Measurements from ENCODE around the gene GPR18.

Gene GPR18

DNA sequence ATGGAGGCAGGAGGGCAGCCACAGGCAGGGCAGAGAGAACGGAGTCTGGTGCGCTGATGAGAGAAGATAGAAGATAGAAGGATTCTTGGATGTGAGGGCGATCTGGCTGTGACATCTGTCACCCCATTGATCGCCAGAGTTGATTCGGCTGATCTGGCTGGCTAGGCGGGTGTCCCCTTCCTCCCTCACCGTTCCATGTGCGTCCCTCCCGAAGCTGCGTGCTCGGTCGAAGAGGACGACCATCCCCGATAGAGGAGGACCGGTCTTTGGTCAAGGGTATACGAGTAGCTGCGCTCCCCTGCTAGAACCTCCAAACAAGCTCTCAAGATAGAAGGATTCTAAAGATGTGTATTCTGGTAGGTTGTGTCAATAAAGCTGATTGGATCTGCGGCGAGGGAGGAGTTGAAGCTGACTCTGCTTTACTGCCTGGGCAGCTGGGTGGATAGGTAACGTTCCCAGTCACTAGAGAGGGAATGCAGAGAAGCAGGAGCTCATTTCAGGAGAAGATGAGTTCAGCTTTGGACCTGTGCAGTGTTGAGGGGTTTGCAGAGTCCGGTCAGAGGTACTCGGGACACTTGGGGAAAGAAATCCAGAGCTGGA is 52.5 kb downstream of the GPR18 start:
- Histone ChIP-seq H3K36me3 (ENCODE audit: insufficient read depth, low read length) (no peaks in the 10 kb centered on the region), H3K27ac (no peak overlapping the region)
- TF ChIP-seq EZH2 (IDR thresholded peaks at IDR 0.05) (no peak), FOXP2 (optimal IDR thresholded peaks at IDR 0.05; ENCODE audit: control extremely low read depth, extremely low read length, insufficient read depth) (no peak), POLR2AphosphoS5 (IDR thresholded peaks at IDR 0.05; ENCODE audit: borderline replicate concordance, low read depth, low read length) (no peak)

More for the DNA sequence above, 52.5 kb downstream of the GPR18 start:
- no peak for DNase-seq (ENCODE audit: low read depth, low spot score)
- Histone ChIP-seq H3K9me3 (ENCODE audit: low read depth, low read length) (no peaks in the 10 kb centered on the region), H3K4me3 (no peak overlapping the region), H3K9ac (ENCODE audit: insufficient read length) (no peak overlapping the region)

Measured in SK-N-MC (cell line).